LoVo (cell line): ENCODE measurements around the gene JCHAIN.
"Not testable (repeated sequence)": the region's sequence is repeated elsewhere in the genome, so short reads cannot be mapped to it uniquely, and the experiment has no call there.

Experiments used
- DNase-seq: peaks from one replicate; pipeline ENCODE4 v3.0.0-alpha.2; 2016; ENCODE audit warnings: low spot score

Gene JCHAIN

GRCh38 chr4:70688795-70689231, 22.5 kb upstream of the JCHAIN start:
- no peak for DNase-seq

GRCh38 chr4:70687821-70688794, 21.8 kb upstream of the JCHAIN start, which contains the start of gene UTP3:
Gene UTP3, plus strand, starts transcription at chr4:70688532. Its CDS starts 146 bp downstream, at chr4:70688678.
- DNase-seq: peak; percentile 97

- DNase-seq: no peak
These were observed 21.1 kb upstream of the JCHAIN start for GRCh38 chr4:70687392-70687791.

- DNase-seq: not testable (repeated sequence)
These were observed 15.8 kb upstream of the JCHAIN start for GRCh38 chr4:70682142-70682541.

GRCh38 chr4:70681704-70682103, 15.4 kb upstream of the JCHAIN start:
- DNase-seq: no peak

- DNase-seq: no peak
These were observed 14.6 kb upstream of the JCHAIN start for GRCh38 chr4:70680934-70681333.

- DNase-seq: no peak
These were observed 12.2 kb upstream of the JCHAIN start for GRCh38 chr4:70678383-70678999.

DNA sequence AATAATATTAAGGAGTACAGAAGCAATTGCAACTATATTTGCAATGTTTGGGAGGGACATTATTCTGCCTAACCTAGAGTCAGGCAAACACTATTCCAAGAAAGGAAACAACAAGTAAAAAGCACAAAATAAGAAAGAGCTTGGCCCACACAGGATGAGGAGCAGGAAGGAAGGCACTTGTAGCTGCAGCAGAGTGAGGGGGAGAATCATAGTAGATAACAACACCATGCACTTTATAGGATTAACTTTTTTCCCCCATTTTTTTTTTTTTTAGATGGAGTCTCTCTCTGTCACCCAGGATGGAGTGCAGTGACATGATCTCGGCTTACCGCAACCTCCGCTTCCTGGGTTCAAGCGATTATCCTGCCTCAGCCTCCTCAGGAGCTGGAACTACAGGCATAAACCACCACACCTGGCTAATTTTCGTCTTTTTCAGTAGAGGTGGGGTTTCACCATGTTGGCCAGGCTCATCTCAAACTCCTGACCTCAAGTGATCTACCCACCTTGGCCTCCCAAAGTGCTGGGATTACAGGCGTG, 10.3 kb upstream of the JCHAIN start:
- DNase-seq: no peak

DNA sequence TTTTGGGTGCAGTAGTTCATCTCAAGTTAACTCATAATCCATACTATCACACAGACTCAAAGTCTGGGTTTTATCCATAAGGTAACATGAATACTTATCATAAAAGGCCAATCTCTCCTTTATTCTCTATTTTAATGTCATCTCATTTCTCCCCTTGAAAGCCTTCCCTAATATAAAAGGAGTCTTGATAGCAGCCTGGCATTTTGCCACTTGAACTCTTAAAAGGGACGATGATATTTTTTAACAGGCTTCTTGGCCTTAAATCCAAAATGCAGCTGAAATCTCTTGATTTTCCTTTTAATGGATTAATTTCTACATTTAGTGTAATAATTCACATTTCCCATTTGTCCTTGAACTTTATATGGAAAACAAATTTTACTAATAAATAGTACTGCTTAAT, 8.4 kb upstream of the JCHAIN start:
- no peak for DNase-seq

- DNase-seq: no peak
These were observed 7.9 kb upstream of the JCHAIN start for GRCh38 chr4:70674191-70674590.

- DNase-seq: no peak
These were observed 4.8 kb upstream of the JCHAIN start for GRCh38 chr4:70671091-70671490.

DNA sequence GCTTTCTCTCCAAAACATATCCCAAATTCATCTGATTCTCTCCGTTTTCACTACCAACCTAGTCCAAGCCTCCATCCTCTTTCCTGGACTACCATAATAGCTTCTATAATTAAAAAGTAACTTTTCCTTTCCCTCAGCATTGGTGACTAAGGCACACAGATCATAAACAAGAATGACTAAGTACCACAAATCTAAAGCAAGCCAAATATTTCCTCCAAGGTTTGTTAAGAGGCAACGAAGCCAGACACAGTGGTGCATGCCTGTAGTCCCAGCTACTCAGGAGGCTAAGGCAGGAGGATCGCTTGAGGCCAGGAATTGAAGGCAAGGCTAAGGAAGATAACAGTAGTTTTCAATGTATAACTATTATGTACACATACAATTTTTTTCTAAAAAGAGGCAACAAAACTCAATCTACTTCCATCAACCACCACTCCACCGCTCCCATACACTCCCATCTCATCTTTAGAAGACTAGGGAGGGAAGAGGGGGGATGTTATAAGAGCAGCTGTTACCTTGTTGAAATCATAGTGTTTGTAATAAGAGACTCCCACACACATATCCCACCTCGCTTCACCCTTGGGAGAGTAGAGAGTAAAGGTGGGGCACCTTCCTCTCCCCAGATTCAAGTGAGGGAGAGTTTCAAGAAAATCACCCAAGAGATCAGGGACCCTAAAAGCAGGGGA, 4.2 kb upstream of the JCHAIN start:
- peak; percentile 14 for DNase-seq

DNA sequence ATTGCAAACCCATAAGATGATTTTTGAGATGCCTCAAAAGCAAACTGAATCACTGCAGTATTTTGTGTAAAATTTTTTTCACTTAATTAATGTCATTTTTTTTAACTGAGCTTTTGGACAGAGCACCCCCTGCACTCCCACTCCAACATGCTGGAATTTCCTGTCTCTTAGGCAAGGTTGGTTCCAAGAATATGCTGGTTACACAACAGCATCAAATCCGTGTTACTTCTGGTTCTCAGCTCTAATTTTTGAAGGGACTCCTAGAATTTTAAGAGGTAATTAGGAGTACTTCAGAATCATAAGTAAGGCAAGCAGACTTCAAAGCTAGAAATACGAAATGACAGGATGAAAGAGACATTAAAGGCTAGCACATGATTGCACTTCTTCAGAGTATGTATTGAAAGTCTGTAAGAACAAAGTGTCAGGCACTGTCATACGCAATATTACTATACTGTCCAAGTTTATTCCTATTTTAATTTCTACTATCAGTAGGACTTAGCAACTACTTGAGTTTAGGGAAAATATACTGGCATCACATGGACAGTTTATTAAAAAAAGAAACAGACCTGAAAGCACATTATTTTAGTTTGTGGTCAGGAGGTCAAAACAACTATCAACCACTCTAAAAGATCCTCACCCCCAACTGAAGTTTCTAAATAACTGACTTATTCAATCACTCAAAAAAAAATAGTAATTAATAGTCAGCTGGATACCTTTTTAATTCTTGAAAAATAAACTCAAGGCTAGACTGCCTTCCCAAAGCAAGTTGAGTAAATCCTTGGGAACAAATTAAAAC, 1.6 kb upstream of the JCHAIN start:
- DNase-seq: no peak

DNA sequence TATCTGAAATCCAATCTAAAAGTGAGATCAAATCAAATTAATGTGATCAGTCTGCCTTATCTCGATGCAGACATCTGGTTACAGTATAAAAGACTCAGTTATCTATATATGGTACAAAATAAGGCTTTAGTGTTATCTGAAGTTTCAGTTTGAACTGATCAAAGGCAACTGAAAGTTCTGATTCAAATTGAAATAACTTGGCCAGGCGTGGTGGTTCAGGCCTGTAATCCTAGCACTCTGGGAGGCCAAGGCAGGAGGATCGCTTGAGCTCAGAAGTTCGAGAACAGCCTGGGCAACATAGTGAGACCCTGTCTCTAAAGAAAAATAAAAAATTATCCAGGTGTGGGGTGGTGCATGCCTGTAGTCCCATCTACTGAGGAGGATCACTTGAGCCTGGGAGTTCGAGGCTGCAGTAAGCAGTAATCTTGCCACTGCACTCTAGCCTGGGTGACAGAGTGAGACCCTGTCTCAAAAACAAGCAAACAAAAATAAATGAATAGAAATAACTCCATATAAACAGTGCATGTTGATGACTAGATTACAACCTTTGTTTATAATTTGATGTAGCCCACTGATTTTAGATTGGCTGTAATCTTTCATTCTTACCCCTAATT, 4.9 kb downstream of the JCHAIN start:
- DNase-seq: not testable (repeated sequence)

- no peak for DNase-seq
These were observed 6.2 kb downstream of the JCHAIN start for GRCh38 chr4:70660106-70660505.

- DNase-seq: no peak
These were observed 7.9 kb downstream of the JCHAIN start for GRCh38 chr4:70658418-70658817.

- DNase-seq: no peak
These were observed 9.0 kb downstream of the JCHAIN start for GRCh38 chr4:70657326-70657725.

GRCh38 chr4:70654605-70655011, 11.7 kb downstream of the JCHAIN start:
- no peak for DNase-seq

DNA sequence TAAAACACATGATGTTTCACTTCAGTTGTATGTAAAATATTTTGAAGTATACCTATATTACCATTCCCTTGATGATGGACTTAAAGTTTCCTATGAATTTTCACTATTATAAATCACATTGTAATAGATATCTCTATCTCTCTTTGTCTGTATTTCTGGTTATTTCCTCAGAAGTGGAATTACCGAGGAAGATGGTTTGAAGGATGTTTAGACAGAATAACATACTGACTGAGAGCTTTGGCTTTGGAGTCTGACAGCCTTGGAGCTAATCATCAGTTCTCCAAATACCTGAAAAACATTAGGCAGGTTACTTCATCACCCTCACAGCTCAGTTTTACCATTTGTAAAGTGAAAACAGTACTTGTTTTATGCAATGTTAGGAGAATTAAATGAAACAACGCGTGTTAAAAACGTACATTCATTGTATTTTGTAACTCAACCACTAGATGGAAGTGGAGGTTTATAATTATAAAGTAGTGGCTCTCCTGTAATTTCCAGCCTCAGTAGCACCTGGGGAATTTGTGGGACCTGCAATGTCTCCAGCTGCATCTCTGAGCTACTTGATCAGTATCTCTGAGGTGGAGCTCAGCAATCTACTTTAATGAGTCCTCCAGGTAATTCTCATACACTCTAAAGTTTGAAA, 14.3 kb downstream of the JCHAIN start:
- peak; percentile 58 for DNase-seq

GRCh38 chr4:70650741-70651140, 15.6 kb downstream of the JCHAIN start:
- DNase-seq: not testable (repeated sequence)
